ENCODE measurements around the gene MYL7.

MYL7 gene

DNA sequence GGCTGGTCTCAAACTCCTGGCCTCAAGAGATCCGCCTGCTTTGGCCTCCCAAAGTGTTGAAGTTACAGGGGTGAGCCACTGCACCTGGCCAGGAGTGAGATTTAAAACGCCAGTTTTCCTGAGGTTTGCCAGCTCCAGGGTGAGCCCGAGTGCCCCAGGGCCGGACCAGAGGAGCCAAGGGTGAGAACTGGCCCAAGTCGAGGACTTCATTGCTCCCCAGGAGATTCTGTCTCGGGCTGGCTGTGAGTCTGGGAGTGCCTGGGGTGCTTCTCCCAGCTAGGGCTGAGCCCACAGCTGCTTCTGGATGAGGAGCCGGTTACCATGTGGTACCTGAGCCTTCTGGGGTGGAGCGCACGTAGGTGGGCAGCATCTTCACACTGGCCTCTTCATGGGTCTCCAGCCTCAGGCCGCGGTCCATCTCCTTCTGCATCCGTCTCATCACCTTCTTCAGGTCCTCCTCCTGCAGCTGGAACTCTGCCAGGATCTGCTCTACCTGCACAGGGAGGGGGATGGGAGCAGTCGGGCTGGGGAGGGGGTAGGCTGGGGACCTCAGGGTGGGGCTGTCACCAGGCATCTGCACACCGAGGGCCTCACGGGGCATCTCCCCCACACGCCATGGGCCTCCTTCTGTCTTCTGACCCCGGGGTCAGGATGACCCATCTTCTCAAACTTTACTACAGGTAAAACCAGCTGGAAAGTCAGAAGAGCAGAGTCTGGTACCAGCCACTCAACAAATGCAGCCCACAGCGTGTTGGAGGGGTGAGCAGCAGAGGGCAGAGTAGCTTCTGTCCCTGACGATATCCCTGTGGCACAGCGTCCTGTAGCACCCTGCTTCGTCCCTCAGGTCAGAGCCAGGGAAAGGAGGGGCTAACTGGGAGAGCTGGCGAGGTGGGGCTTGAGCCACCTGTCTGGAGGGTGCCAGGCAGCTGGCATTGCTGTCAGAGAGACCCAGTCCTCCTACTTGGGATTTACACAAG lies 12.1 kb upstream of the MYL7 start:
- no peaks in the 10 kb centered on the region for H3K9me3 ChIP-seq
- H3K4me3 ChIP-seq (ENCODE audit: low read depth, low read length): no peak overlapping the region
- H3K4me1 ChIP-seq: no peaks in the 10 kb centered on the region
- DNase-seq: no peak
- no peaks in the 10 kb centered on the region for H3K27me3 ChIP-seq
- H3K36me3 ChIP-seq: no peaks in the 10 kb centered on the region
- TF ChIP-seq, protein P1, sequence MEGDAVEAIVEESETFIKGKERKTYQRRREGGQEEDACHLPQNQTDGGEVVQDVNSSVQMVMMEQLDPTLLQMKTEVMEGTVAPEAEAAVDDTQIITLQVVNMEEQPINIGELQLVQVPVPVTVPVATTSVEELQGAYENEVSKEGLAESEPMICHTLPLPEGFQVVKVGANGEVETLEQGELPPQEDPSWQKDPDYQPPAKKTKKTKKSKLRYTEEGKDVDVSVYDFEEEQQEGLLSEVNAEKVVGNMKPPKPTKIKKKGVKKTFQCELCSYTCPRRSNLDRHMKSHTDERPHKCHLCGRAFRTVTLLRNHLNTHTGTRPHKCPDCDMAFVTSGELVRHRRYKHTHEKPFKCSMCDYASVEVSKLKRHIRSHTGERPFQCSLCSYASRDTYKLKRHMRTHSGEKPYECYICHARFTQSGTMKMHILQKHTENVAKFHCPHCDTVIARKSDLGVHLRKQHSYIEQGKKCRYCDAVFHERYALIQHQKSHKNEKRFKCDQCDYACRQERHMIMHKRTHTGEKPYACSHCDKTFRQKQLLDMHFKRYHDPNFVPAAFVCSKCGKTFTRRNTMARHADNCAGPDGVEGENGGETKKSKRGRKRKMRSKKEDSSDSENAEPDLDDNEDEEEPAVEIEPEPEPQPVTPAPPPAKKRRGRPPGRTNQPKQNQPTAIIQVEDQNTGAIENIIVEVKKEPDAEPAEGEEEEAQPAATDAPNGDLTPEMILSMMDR (IDR thresholded peaks at IDR 0.05; ENCODE audit: low read depth, low read length): no peak

DNA sequence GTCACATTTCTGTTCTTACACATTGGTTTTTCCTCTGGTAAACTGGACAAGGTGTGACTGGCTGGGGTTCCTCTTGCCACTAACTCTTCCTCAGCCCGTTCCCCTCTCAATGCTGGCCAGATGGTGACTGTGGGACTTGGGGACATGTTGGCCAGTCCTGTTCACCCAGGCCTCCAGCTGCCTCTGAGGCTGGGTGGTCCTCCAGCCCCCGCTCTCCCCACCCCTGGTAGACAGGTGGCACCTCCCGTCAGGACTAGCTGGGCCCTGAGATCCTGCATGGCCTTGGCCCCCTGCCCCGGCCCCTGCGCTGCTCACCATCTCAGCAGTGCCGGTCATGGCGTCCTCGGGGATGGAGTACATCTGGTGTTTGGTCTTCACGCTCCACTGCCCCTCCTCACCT lies 10.8 kb upstream of the MYL7 start:
- DNase-seq: no peak
- TF ChIP-seq, protein P1 (IDR thresholded peaks at IDR 0.05; ENCODE audit: low read depth, low read length): no peak
- no peaks in the 10 kb centered on the region for H3K27me3 ChIP-seq

DNA sequence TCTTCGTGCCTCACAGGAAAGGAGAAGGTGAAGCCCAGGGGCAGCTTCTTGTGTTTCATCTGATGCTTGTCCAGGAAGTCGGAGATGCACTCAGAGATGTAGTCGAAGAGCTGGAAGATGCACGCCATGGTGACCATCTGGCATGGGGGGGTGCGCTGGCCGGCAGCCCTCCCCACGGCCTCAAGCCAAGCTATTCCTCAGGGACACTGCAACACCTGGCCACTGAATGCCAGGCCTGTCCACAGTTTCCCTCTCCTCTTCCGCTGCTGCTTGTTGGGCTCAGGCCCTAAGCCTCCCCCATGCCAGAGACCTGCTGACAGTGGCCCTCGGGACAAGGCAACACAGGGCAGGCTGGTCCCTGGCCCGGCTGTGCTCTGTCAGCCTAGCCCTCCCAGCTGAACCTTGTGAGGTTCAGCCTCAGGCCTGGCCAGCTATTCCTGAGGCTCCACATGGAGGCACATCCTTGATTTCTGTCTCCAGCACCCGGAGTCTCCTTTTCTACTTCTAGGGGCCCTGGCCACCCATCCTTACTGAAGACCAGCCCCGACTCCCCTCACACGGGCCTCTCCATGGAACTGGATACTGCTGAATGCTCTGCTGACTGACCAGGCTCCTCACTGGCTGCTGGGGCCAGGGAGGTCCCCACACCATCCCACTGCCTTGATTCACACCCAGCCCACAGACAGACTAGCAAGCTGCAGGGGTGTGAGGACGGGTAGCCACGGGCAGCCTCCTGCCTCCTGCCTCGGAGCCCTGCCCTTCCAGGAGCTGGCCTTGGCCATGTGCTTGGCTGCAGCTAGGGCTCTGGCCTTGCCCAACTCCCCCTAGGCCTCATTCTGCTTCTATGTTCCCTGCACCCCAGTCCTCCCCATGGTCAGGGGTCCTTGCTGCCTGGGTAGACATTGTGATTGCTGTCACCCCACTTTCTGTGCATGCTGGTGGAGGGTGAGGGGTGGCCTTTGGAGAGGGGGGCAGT lies 10.1 kb upstream of the MYL7 start:
- no peaks in the 10 kb centered on the region for H3K27me3 ChIP-seq
- TF ChIP-seq, protein P1 (IDR thresholded peaks at IDR 0.05; ENCODE audit: low read depth, low read length): no peak
- H3K4me1 ChIP-seq: peaks cover 3% of the 10 kb centered on the region
- DNase-seq: no peak
- H3K36me3 ChIP-seq: no peaks in the 10 kb centered on the region
- no peaks in the 10 kb centered on the region for H3K9me3 ChIP-seq
- no peak overlapping the region for H3K4me3 ChIP-seq (ENCODE audit: low read depth, low read length)

More for the DNA sequence above, 10.8 kb upstream of the MYL7 start:
- H3K4me1 ChIP-seq: no peaks in the 10 kb centered on the region
- no peak overlapping the region for H3K4me3 ChIP-seq (ENCODE audit: low read depth, low read length)
- H3K36me3 ChIP-seq: no peaks in the 10 kb centered on the region
- no peaks in the 10 kb centered on the region for H3K9me3 ChIP-seq

DNA sequence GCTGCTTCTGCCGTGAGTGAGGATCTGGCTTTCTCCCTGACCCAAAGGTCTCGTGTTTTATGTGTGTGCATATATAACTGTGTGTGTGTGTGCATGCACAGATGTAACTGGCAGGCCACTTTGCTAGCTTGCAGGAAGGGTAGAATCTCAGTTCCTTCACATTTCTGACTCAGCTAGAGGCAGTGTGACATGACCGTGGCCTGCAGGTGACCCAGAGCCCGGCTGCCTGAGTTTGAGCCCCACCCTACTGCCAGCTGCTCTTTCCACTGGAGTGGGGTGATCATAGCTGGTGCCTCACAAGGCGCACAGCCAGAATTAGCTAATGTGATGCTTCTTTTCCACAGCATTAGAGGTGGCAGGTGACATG lies 9.3 kb upstream of the MYL7 start:
- peaks cover 7% of the 10 kb centered on the region for H3K4me1 ChIP-seq
- no peak for DNase-seq
- no peaks in the 10 kb centered on the region for H3K27me3 ChIP-seq
- H3K4me3 ChIP-seq (ENCODE audit: low read depth, low read length): no peak overlapping the region
- TF ChIP-seq, protein P1 (IDR thresholded peaks at IDR 0.05; ENCODE audit: low read depth, low read length): no peak
- no peaks in the 10 kb centered on the region for H3K9me3 ChIP-seq
- H3K36me3 ChIP-seq: no peaks in the 10 kb centered on the region

DNA sequence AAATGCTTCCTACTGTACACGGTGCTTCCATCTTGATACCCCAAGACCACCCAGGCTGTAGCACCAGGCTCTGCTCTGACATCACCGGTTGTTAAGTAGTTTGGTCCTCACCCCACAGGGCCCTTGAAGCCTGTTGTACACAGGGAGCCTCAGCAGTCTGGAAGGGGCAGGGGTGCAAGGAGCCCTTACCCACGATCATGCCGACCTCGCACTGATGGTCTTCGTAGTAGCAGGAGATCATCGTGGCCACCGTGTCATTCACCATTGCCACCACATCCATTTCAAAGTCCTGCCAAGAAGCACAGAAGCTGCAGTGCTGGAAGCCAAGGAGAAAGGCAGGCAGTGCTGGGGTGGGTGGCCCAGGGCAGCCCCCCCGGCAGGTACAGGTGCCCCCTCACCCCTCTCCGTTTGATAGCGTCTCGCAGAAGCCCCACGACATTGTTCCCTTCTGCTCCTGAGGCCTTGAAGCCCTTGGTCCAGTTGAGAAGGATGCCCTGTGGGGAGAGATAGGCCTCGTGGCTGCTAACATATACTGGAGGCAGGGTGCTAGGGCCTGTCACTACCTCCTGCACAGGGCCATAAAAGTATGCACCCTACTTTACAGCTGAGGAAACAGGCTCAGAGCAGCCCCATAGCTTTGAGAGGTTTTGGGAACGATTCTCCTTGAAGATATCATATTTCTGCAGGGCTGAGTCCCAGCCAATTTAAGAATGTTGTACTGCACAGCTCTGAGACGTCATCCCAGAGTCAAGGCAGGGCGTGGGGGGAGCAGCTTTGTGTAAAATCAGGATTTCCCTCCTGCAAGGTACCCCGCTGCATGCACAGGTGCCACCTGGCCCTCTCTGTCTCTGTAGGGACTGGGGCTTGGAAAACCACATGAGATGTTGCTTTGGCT lies 8.7 kb upstream of the MYL7 start:
- Histone ChIP-seq H3K4me1 (peaks cover 7% of the 10 kb centered on the region), H3K27me3 (no peaks in the 10 kb centered on the region), H3K9me3 (no peaks in the 10 kb centered on the region), H3K4me3 (ENCODE audit: low read depth, low read length) (no peak overlapping the region), H3K36me3 (no peaks in the 10 kb centered on the region)
- TF ChIP-seq, protein P1 (IDR thresholded peaks at IDR 0.05; ENCODE audit: low read depth, low read length): no peak
- DNase-seq: no peak
